IMR-90 (cell line): ENCODE data around the gene ACE. TPM values are rescaled to one million over a fixed set of nuclear protein-coding genes. Genes with fewer than 3 reads are reported as not detected.

Experiments
- ATAC-seq: fragments of 200-7000 bp; cut with Tn5 transposase; 2 replicates; pipeline ENCODE4 v1.9.1; 2020; ENCODE audit warnings: low read depth, mild to moderate bottlenecking, moderate library complexity
- BruUV-seq: library from RNA; stranded (reverse); fragments of 400-500 nt; replicated peaks from 2 replicates; lab custom pipeline; 2021; lab: Mats Ljungman, UMichigan
- CTCF ChIA-PET: fragments of 300-600 bp; formaldehyde crosslinking; extraction: SDS; loops from one replicate; lab custom pipeline; 2021; ENCODE audit warnings: antibody characterized with exemption; lab: Yijun Ruan, JAX
- POLR2A ChIA-PET: fragments of 300-600 bp; sonication (Branson Sonifier 250); formaldehyde crosslinking; loops from one replicate; lab custom pipeline; 2022; ENCODE audit warnings: antibody characterized with exemption; ENCODE audit not compliant: unreplicated experiment; lab: Charles Lee
- DNase-seq: peaks from one replicate; pipeline ENCODE4 v3.0.0; 2013
- H2AFZ ChIP-seq: replicated peaks from 2 replicates; pipeline ENCODE3; 2013; ENCODE audit warnings: low read length, mild to moderate bottlenecking; ENCODE audit not compliant: poor library complexity
- H2AK5ac ChIP-seq: 2 replicates; pipeline ENCODE4 v1.6.1; 2013; ENCODE audit warnings: low read depth, low read length, inconsistent platforms
- H2AK9ac ChIP-seq: replicated peaks from 2 replicates; pipeline ENCODE3; 2013; ENCODE audit warnings: mild to moderate bottlenecking, low read depth, low read length, moderate library complexity; ENCODE audit not compliant: poor library complexity
- H2BK120ac ChIP-seq: 2 replicates; pipeline ENCODE4 v1.6.1; 2013; ENCODE audit warnings: low read depth, low read length, inconsistent platforms
- H2BK15ac ChIP-seq: 3 replicates; pipeline ENCODE4 v1.6.1; 2013; ENCODE audit warnings: low read depth, low read length, inconsistent platforms
- H2BK20ac ChIP-seq: 2 replicates; pipeline ENCODE4 v1.6.1; 2013; ENCODE audit warnings: low read depth, mild to moderate bottlenecking, inconsistent platforms, low read length, moderate library complexity
- H2BK5ac ChIP-seq: 2 replicates; pipeline ENCODE4 v1.6.1; 2013; ENCODE audit warnings: mild to moderate bottlenecking, low read depth, low read length, inconsistent platforms; ENCODE audit not compliant: poor library complexity, severe bottlenecking
- H3K14ac ChIP-seq: replicated peaks from 2 replicates; pipeline ENCODE4 v1.6.1; 2013; ENCODE audit warnings: low read depth, low read length, inconsistent platforms
- H3K18ac ChIP-seq: 2 replicates; pipeline ENCODE4 v1.6.1; 2013; ENCODE audit warnings: low read depth, low read length, control low read depth
- H3K23ac ChIP-seq: 2 replicates; pipeline ENCODE4 v1.6.1; 2013; ENCODE audit warnings: low read depth, low read length, inconsistent platforms
- H3K27ac ChIP-seq: 2 replicates; pipeline ENCODE4 v1.5.1; 2013; ENCODE audit warnings: mild to moderate bottlenecking, control low read depth, low read length; ENCODE audit not compliant: insufficient read depth
- H3K27me3 ChIP-seq: 2 replicates; pipeline ENCODE4 v1.6.1; 2013; ENCODE audit warnings: low read length; ENCODE audit not compliant: control insufficient read depth, insufficient read depth
- H3K36me3 ChIP-seq: 2 replicates; pipeline ENCODE4 v1.6.1; 2013; ENCODE audit warnings: low read length, mixed read lengths; ENCODE audit not compliant: control insufficient read depth, insufficient read depth
- H3K4ac ChIP-seq: 2 replicates; pipeline ENCODE4 v1.6.1; 2013; ENCODE audit warnings: low read depth, low read length, inconsistent platforms
- H3K4me1 ChIP-seq: 2 replicates; pipeline ENCODE4 v1.6.1; 2013; ENCODE audit warnings: low read length, mixed read lengths; ENCODE audit not compliant: control insufficient read depth, insufficient read depth
- H3K4me2 ChIP-seq: 2 replicates; pipeline ENCODE4 v1.6.1; 2013; ENCODE audit warnings: low read depth, mild to moderate bottlenecking, control low read depth, low read length, moderate library complexity
- H3K4me3 ChIP-seq: 2 replicates; pipeline ENCODE4 v1.5.1; 2013; ENCODE audit warnings: low read depth, mild to moderate bottlenecking, control low read depth, low read length, moderate library complexity; ENCODE audit not compliant: insufficient read depth
- H3K56ac ChIP-seq: 2 replicates; pipeline ENCODE4 v1.6.1; 2013; ENCODE audit warnings: low read length, inconsistent platforms; ENCODE audit not compliant: insufficient read depth; ENCODE audit errors: extremely low read depth
- H3K79me1 ChIP-seq, 2 experiments: 2 replicates each; pipeline ENCODE4 v1.6.1; 2013; ENCODE audit warnings: low read length in 2 of 2, inconsistent platforms in 1 of 2, low read depth in 1 of 2
- H3K9ac ChIP-seq: 2 replicates; pipeline ENCODE4 v1.6.1; 2013; ENCODE audit warnings: low read depth, low read length, control low read depth
- H3K9me1 ChIP-seq: 2 replicates; pipeline ENCODE4 v1.6.1; 2013; ENCODE audit warnings: low read length, inconsistent platforms; ENCODE audit not compliant: insufficient read depth
- H3K9me3 ChIP-seq: 2 replicates; pipeline ENCODE4 v1.6.1; 2013; ENCODE audit warnings: low read length; ENCODE audit not compliant: control insufficient read depth, insufficient read depth
- H4K20me1 ChIP-seq: 2 replicates; pipeline ENCODE4 v1.6.1; 2013; ENCODE audit warnings: low read length, inconsistent platforms; ENCODE audit not compliant: insufficient read depth
- H4K5ac ChIP-seq: 2 replicates; pipeline ENCODE4 v1.6.1; 2013; ENCODE audit warnings: mild to moderate bottlenecking, low read depth, low read length, control low read depth
- H4K8ac ChIP-seq, 2 experiments: 2 replicates each; pipeline ENCODE4 v1.6.1; 2013; ENCODE audit warnings: low read depth in 2 of 2, low read length in 2 of 2, control low read depth in 1 of 2, inconsistent platforms in 1 of 2
- H4K91ac ChIP-seq: 2 replicates; pipeline ENCODE4 v1.6.1; 2013; ENCODE audit warnings: low read depth, low read length, inconsistent platforms; ENCODE audit not compliant: insufficient read depth
- BHLHE40 ChIP-seq: fragments of 150-350 bp; IDR thresholded peaks from 2 replicates; pipeline ENCODE4 v1.6.1; 2016; ENCODE audit warnings: mild to moderate bottlenecking, low read depth, low read length
- CEBPB ChIP-seq: IDR thresholded peaks from 2 replicates; pipeline ENCODE4 v1.6.1; 2012; ENCODE audit warnings: low read depth, low read length, improper control_type of control experiment
- CHD1 ChIP-seq: IDR thresholded peaks from 2 replicates; pipeline ENCODE4 v1.6.1; 2012; ENCODE audit warnings: low read depth, low read length, improper control_type of control experiment
- CTCF ChIP-seq: conservative IDR thresholded peaks from 2 replicates; pipeline ENCODE4 v1.5.1; 2012; ENCODE audit warnings: mild to moderate bottlenecking, low read depth, low read length, improper control_type of control experiment
- ELK1 ChIP-seq: fragments of 150-350 bp; IDR thresholded peaks from 2 replicates; pipeline ENCODE4 v1.6.1; 2016; ENCODE audit warnings: low read depth, mild to moderate bottlenecking, low read length, moderate library complexity, borderline replicate concordance
- FOS ChIP-seq: fragments of 150-350 bp; IDR thresholded peaks from 2 replicates; pipeline ENCODE4 v1.6.1; 2016; ENCODE audit warnings: low read depth, low read length
- MAFK ChIP-seq: IDR thresholded peaks from 2 replicates; pipeline ENCODE4 v1.6.1; 2012; ENCODE audit warnings: low read depth, low read length, improper control_type of control experiment
- MAZ ChIP-seq: IDR thresholded peaks from 2 replicates; pipeline ENCODE4 v1.6.1; 2012; ENCODE audit warnings: low read depth, mild to moderate bottlenecking, low read length, improper control_type of control experiment, moderate library complexity, borderline replicate concordance
- MXI1 ChIP-seq: IDR thresholded peaks from 2 replicates; pipeline ENCODE4 v1.6.1; 2012; ENCODE audit warnings: low read depth, mild to moderate bottlenecking, low read length, moderate library complexity, borderline replicate concordance
- NFE2L2 ChIP-seq: fragments of 150-350 bp; IDR thresholded peaks from 2 replicates; pipeline ENCODE4 v1.6.1; 2016; ENCODE audit warnings: low read depth, mild to moderate bottlenecking, low read length
- POLR2A ChIP-seq: IDR thresholded peaks from 2 replicates; pipeline ENCODE4 v1.6.1; 2012; ENCODE audit warnings: mild to moderate bottlenecking, low read depth, low read length
- RAD21 ChIP-seq: IDR thresholded peaks from 2 replicates; pipeline ENCODE4 v1.6.1; 2012; ENCODE audit warnings: low read length, improper control_type of control experiment
- RCOR1 ChIP-seq: IDR thresholded peaks from 2 replicates; pipeline ENCODE4 v1.6.1; 2012; ENCODE audit warnings: mild to moderate bottlenecking, low read length, improper control_type of control experiment; ENCODE audit not compliant: insufficient replicate concordance
- RFX5 ChIP-seq: IDR thresholded peaks from 2 replicates; pipeline ENCODE4 v1.8.0; 2012; ENCODE audit warnings: low read depth, mild to moderate bottlenecking, low read length, moderate library complexity
- SMC3 ChIP-seq: fragments of 150-350 bp; IDR thresholded peaks from 2 replicates; pipeline ENCODE4 v1.6.1; 2016; ENCODE audit warnings: low read depth, mild to moderate bottlenecking, antibody characterized with exemption, low read length, moderate library complexity
- USF2 ChIP-seq: fragments of 150-350 bp; IDR thresholded peaks from 2 replicates; pipeline ENCODE4 v1.6.1; 2017; ENCODE audit warnings: mild to moderate bottlenecking, antibody characterized with exemption, low read length, low read depth
- WGBS, 2 experiments: methylation state at CpG; one replicate each; pipeline versions ENCODE4 v1.1.5 to v1.1.7; 2013; ENCODE audit warnings: missing lambda C conversion rate in 2 of 2; ENCODE audit not compliant: insufficient read length in 1 of 2; ENCODE audit errors: extremely low coverage in 2 of 2; 5-methylcytosine and 5-hydroxymethylcytosine counted together
- dilution Hi-C: fragments of 300-500 bp; cut with HindIII; formaldehyde crosslinking; loops from one replicate; pipeline ENCODE4 v1.14.3; 2018; ENCODE audit warnings: low sequenced_read_pairs; ENCODE audit not compliant: unreplicated experiment
- in situ Hi-C: fragments of 300-500 bp; cut with MboI; formaldehyde crosslinking; loops from 3 replicates; pipeline ENCODE4 v1.14.3; 2019; ENCODE audit warnings: low sequenced_read_pairs, inconsistent platforms, mixed read lengths
- intact Hi-C: fragments of 100-400 bp; cut with micrococcal nuclease; formaldehyde crosslinking; loops from 2 replicates; pipeline ENCODE4 v1.10.0; 2022
- polyA plus RNA-seq, 3 experiments: library from polyadenylated mRNA; depleted of rRNA; stranded (reverse); fragments of >200 nt; gene quantifications; 2 replicates each; pipeline ENCODE4 v1.2.3, GENCODE V29; 2012; ENCODE audit warnings: low replicate concordance in 1 of 3
- total RNA-seq: library from RNA; depleted of rRNA; stranded (reverse); fragments of >200 nt; gene quantifications from 2 replicates; pipeline ENCODE4 v1.2.3, GENCODE V29; 2012

The ACE gene
- total and polyA plus RNA-seq, 2 of the 4 experiments (the other 2 are of a cell fraction) = 1.4 to 5.8 TPM

GRCh38 chr17:63460018-63460417, 16.8 kb upstream of the ACE start:
- Histone ChIP-seq H3K36me3 (no peaks in the 10 kb centered on the region), H2BK120ac (peak overlapping the region; percentile 94), H3K23ac (peak overlapping the region; percentile 49), H3K56ac (0 out of 2 replicates have a peak overlapping the region, but pooled peaks have one; percentile 9), H4K91ac (peak overlapping the region; percentile 87), H3K27me3 (no peaks in the 10 kb centered on the region), H2AK9ac (peak overlapping the region; percentile 77), H3K18ac (no peak overlapping the region), H3K9me3 (no peaks in the 10 kb centered on the region), H4K20me1 (no peaks in the 10 kb centered on the region), H3K79me1 (no peaks in the 10 kb centered on the region), H3K9me1 (peaks cover 13% of the 10 kb centered on the region), H2BK20ac (peak overlapping the region; percentile 90), H3K4me2 (no peak overlapping the region), H2BK5ac (no peak overlapping the region), H4K8ac (peak overlapping the region in 1 of 2 experiments; percentile 12; a peak in 1 of 4 replicates), H3K14ac (peak overlapping the region; percentile 91), H2BK15ac (peak overlapping the region; percentile 98; the same call in 2 of the 3 replicates), H3K9ac (no peak overlapping the region), H4K5ac (no peak overlapping the region), H3K4me1 (peaks cover 5% of the 10 kb centered on the region), H3K4me3 (no peak overlapping the region), H2AFZ (peak overlapping the region; percentile 84), H3K27ac (no peak overlapping the region), H3K4ac (peak overlapping the region; percentile 93), H2AK5ac (peak overlapping the region; percentile 88)
- in situ Hi-C loops (no loop called here), intact Hi-C loops (no loop called here), dilution Hi-C loops (no loop called here)
- BruUV-seq = no TSS peak
- ChIA-PET CTCF (interaction anchor here (1.4 to 1.8 kb wide), 2 partner anchors 19 to 20 kb away, joined by 4 to 6 read pairs; no protein-coding TSS in a partner anchor), POLR2A (no interaction called here)
- TF ChIP-seq RFX5 = no peak
- no peak for TF ChIP-seq CTCF
- TF ChIP-seq ELK1 = no peak
- TF ChIP-seq RCOR1 = no peak
- TF ChIP-seq MXI1 = no peak
- no peak for TF ChIP-seq CEBPB
- TF ChIP-seq MAZ = no peak
- TF ChIP-seq USF2 = no peak
- TF ChIP-seq MAFK = no peak
- no peak for TF ChIP-seq NFE2L2
- TF ChIP-seq BHLHE40 = no peak
- no peak for TF ChIP-seq CHD1
- no peak for TF ChIP-seq POLR2A
- no peak for TF ChIP-seq FOS
- TF ChIP-seq RAD21 = no peak
- TF ChIP-seq SMC3 = no peak
- DNase-seq (no peak), ATAC-seq (no peak)
- 57% methylated on average over 1 of the region's 9 CpGs; no CpG with 5 or more reads in 1 of the 2 experiments for WGBS, 2 experiments
